SK-N-DZ (cell line): Measurements from ENCODE around the gene TMC1.

Experiments used
- DNase-seq: peaks from one replicate; pipeline ENCODE4 v3.0.0-alpha.2; 2015; ENCODE audit warnings: low spot score

Gene TMC1

GRCh38 chr9:72863456-72864094, 342.2 kb downstream of the TMC1 start:
- DNase-seq = no peak

GRCh38 chr9:72864327-72864726, 342.9 kb downstream of the TMC1 start:
- DNase-seq = no peak

- DNase-seq = peak; percentile 8
Observed at GRCh38 chr9:72871685-72872084, 350.3 kb downstream of the TMC1 start.

- DNase-seq = no peak
Observed at GRCh38 chr9:72872718-72873117, 351.3 kb downstream of the TMC1 start.

GRCh38 chr9:72873456-72873855, 352.0 kb downstream of the TMC1 start:
- no peak for DNase-seq

GRCh38 chr9:72874344-72874743, 352.9 kb downstream of the TMC1 start:
- no peak for DNase-seq

GRCh38 chr9:72875221-72875620, 353.8 kb downstream of the TMC1 start:
- DNase-seq = no peak

- no peak for DNase-seq
Observed at GRCh38 chr9:72880821-72881220, 359.4 kb downstream of the TMC1 start.

- DNase-seq = no peak
Observed at GRCh38 chr9:72882117-72882775, 360.8 kb downstream of the TMC1 start.

- no peak for DNase-seq
Observed at GRCh38 chr9:72883875-72884274, 362.5 kb downstream of the TMC1 start.

GRCh38 chr9:72884508-72884907, 363.1 kb downstream of the TMC1 start:
- DNase-seq = no peak
